ENCODE measurements around the gene RALA.
"Not testable (repeated sequence)": the region's sequence is repeated elsewhere in the genome, so short reads cannot be mapped to it uniquely, and the experiment has no call there.

RALA gene

GRCh38 chr7:39644170-39644569, 20.8 kb downstream of the RALA start:
- in situ Hi-C loops (cut with MboI; ENCODE audit: low sequenced_read_pairs): no loop called here

- in situ Hi-C loops (cut with MboI; ENCODE audit: low sequenced_read_pairs): no loop called here
Measured at GRCh38 chr7:39645482-39646407, 22.4 kb downstream of the RALA start.

- in situ Hi-C loops (cut with MboI; ENCODE audit: low sequenced_read_pairs): no loop called here
Measured at GRCh38 chr7:39647816-39648215, 24.4 kb downstream of the RALA start.

GRCh38 chr7:39650676-39651075, 27.3 kb downstream of the RALA start:
- in situ Hi-C loops (cut with MboI; ENCODE audit: low sequenced_read_pairs): no loop called here

- in situ Hi-C loops (cut with MboI; ENCODE audit: low sequenced_read_pairs): no loop called here
Measured at GRCh38 chr7:39651265-39651664, 27.9 kb downstream of the RALA start.

GRCh38 chr7:39656415-39656814, 33.0 kb downstream of the RALA start:
- in situ Hi-C loops (cut with MboI; ENCODE audit: low sequenced_read_pairs): no loop called here

- in situ Hi-C loops (cut with MboI; ENCODE audit: low sequenced_read_pairs): no loop called here
Measured at GRCh38 chr7:39659356-39660013, 36.1 kb downstream of the RALA start.

- in situ Hi-C loops (cut with MboI; ENCODE audit: low sequenced_read_pairs): no loop called here
Measured at GRCh38 chr7:39661960-39662359, 38.6 kb downstream of the RALA start.

GRCh38 chr7:39663263-39663662, 39.9 kb downstream of the RALA start:
- in situ Hi-C loops (cut with MboI; ENCODE audit: low sequenced_read_pairs): no loop called here

GRCh38 chr7:39664057-39664456, 40.7 kb downstream of the RALA start:
- in situ Hi-C loops (cut with MboI; ENCODE audit: low sequenced_read_pairs): no loop called here

- in situ Hi-C loops (cut with MboI; ENCODE audit: low sequenced_read_pairs): no loop called here
Measured at GRCh38 chr7:39664585-39664984, 41.2 kb downstream of the RALA start.

GRCh38 chr7:39666562-39666961, 43.2 kb downstream of the RALA start:
- in situ Hi-C loops (cut with MboI; ENCODE audit: low sequenced_read_pairs): no loop called here

GRCh38 chr7:39667341-39667923, 44.1 kb downstream of the RALA start:
- in situ Hi-C loops (cut with MboI; ENCODE audit: low sequenced_read_pairs): no loop called here

GRCh38 chr7:39668280-39668679, 44.9 kb downstream of the RALA start:
- in situ Hi-C loops (cut with MboI; ENCODE audit: low sequenced_read_pairs): not testable (repeated sequence)

- in situ Hi-C loops (cut with MboI; ENCODE audit: low sequenced_read_pairs): no loop called here
Measured at GRCh38 chr7:39670052-39670451, 46.7 kb downstream of the RALA start.

GRCh38 chr7:39670934-39671333, 47.6 kb downstream of the RALA start:
- in situ Hi-C loops (cut with MboI; ENCODE audit: low sequenced_read_pairs): no loop called here

- in situ Hi-C loops (cut with MboI; ENCODE audit: low sequenced_read_pairs): no loop called here
Measured at GRCh38 chr7:39672176-39672575, 48.8 kb downstream of the RALA start.

GRCh38 chr7:39673868-39674267, 50.5 kb downstream of the RALA start:
- in situ Hi-C loops (cut with MboI; ENCODE audit: low sequenced_read_pairs): no loop called here

- in situ Hi-C loops (cut with MboI; ENCODE audit: low sequenced_read_pairs): no loop called here
Measured at GRCh38 chr7:39674406-39674805, 51.0 kb downstream of the RALA start.

GRCh38 chr7:39676346-39676745, 53.0 kb downstream of the RALA start:
- in situ Hi-C loops (cut with MboI; ENCODE audit: low sequenced_read_pairs): no loop called here

GRCh38 chr7:39678930-39679709, 55.7 kb downstream of the RALA start:
- in situ Hi-C loops (cut with MboI; ENCODE audit: low sequenced_read_pairs): no loop called here

Data from HL-60/S4 treated with phorbol 12-myristate 13-acetate at 8.2 ng/mL for 4 days and 3 days (cell line).